Endodermal cell (in vitro differentiated cells): ENCODE measurements around the gene CFAP46. TPM values are rescaled to one million over a fixed set of nuclear protein-coding genes. Genes with fewer than 3 reads are reported as not detected.
A peak's percentile ranks its signal among the peaks of the same experiment; 100 is the strongest.

ENCODE experiments used
- DNase-seq: peaks from one replicate; pipeline ENCODE4 v3.0.0-alpha.2; 2017
- H3K27ac ChIP-seq: 2 replicates; pipeline ENCODE4 v1.5.1; 2013; ENCODE audit warnings: mild to moderate bottlenecking, low read depth, low read length, moderate library complexity
- H3K27me3 ChIP-seq: 2 replicates; pipeline ENCODE4 v1.6.1; 2013; ENCODE audit warnings: mild to moderate bottlenecking, low read length, moderate library complexity; ENCODE audit not compliant: insufficient read depth, control insufficient read depth, poor library complexity, severe bottlenecking
- H3K36me3 ChIP-seq: 2 replicates; pipeline ENCODE4 v1.7.0; 2013; ENCODE audit warnings: mild to moderate bottlenecking, low read length, moderate library complexity; ENCODE audit not compliant: control insufficient read depth, insufficient read depth
- H3K4me1 ChIP-seq: one replicate; pipeline ENCODE4 v1.7.0; 2013; ENCODE audit warnings: low read length; ENCODE audit not compliant: control insufficient read depth, insufficient read depth
- H3K4me3 ChIP-seq: 2 replicates; pipeline ENCODE4 v1.5.1; 2013; ENCODE audit warnings: mild to moderate bottlenecking, low read length, moderate library complexity
- H3K9ac ChIP-seq: 2 replicates; pipeline ENCODE4 v1.6.1; 2013; ENCODE audit warnings: mild to moderate bottlenecking, low read length, moderate library complexity; ENCODE audit not compliant: poor library complexity, severe bottlenecking; ENCODE audit errors: extremely low read depth
- H3K9me3 ChIP-seq: 2 replicates; pipeline ENCODE4 v1.6.1; 2013; ENCODE audit warnings: mild to moderate bottlenecking, low read length, moderate library complexity; ENCODE audit not compliant: control insufficient read depth
- H3K27ac Mint-ChIP-seq: 2 replicates; pipeline ENCODE4 v1.8.0; 2020; ENCODE audit warnings: mixed read lengths
- H3K27me3 Mint-ChIP-seq: 2 replicates; pipeline ENCODE4 v1.8.0; 2021; ENCODE audit warnings: mild to moderate bottlenecking, mixed read lengths; ENCODE audit not compliant: insufficient read depth
- H3K36me3 Mint-ChIP-seq: 2 replicates; pipeline ENCODE4 v1.8.0; 2020; ENCODE audit warnings: low read depth, mixed read lengths
- H3K4me1 Mint-ChIP-seq: 2 replicates; pipeline ENCODE4 v1.8.0; 2020; ENCODE audit warnings: mixed read lengths
- H3K4me3 Mint-ChIP-seq: 2 replicates; pipeline ENCODE4 v1.8.0; 2020; ENCODE audit warnings: mild to moderate bottlenecking, moderate library complexity, mixed read lengths
- H3K9me3 Mint-ChIP-seq: 2 replicates; pipeline ENCODE4 v1.8.0; 2020; ENCODE audit warnings: mild to moderate bottlenecking, mixed read lengths
- CTCF ChIP-seq: fragments of 200-600 bp; sonication (generic); conservative IDR thresholded peaks from 2 replicates; pipeline ENCODE4 v1.5.0; 2021; ENCODE audit warnings: antibody characterized with exemption, mild to moderate bottlenecking
- WGBS, 2 experiments: methylation state at CpG; one replicate each; pipeline versions ENCODE4 v1.1.5 to v1.1.7; 2013; ENCODE audit warnings: missing lambda C conversion rate in 2 of 2, mixed read lengths in 1 of 2; ENCODE audit not compliant: insufficient coverage in 1 of 2, insufficient read length in 1 of 2; 5-methylcytosine and 5-hydroxymethylcytosine counted together
- total RNA-seq, 2 donors: library from RNA; stranded (reverse); fragmentation: NEBNext Ultra II Directional in 1 of 2; extraction: Animal tissue kit (Norgen Biotek cat#: 25700) in 1 of 2; gene quantifications; 2 replicates in 1 of 2; 3 replicates in 1 of 2; pipeline ENCODE4 v1.2.1, GENCODE V29; 2021

CFAP46 gene
- total RNA-seq, 2 donors from 2014 or later, result 9.9 to 10.5 TPM

GRCh38 chr10:132860532-132860931 is 81.8 kb downstream of the CFAP46 start:
- 92 to 95% methylated on average over 13 to 16 of the region's 16 CpGs for WGBS, 2 experiments
- no peaks in the 10 kb centered on the region for H3K4me1 ChIP-seq
- no peak overlapping the region for H3K4me3 Mint-ChIP-seq
- H3K27ac ChIP-seq, result no peak overlapping the region
- TF ChIP-seq CTCF, result peak; percentile 38
- no peaks in the 10 kb centered on the region for H3K36me3 ChIP-seq
- no peak overlapping the region for H3K9ac ChIP-seq
- no peak overlapping the region for H3K4me3 ChIP-seq
- no peaks in the 10 kb centered on the region for H3K27me3 ChIP-seq
- H3K9me3 ChIP-seq, result no peaks in the 10 kb centered on the region
- no peaks in the 10 kb centered on the region for H3K4me1 Mint-ChIP-seq
- H3K27me3 Mint-ChIP-seq, result no peaks in the 10 kb centered on the region
- no peaks in the 10 kb centered on the region for H3K36me3 Mint-ChIP-seq
- DNase-seq, result peak; percentile 53
- peaks cover 2% of the 10 kb centered on the region for H3K9me3 Mint-ChIP-seq
- no peak overlapping the region for H3K27ac Mint-ChIP-seq

- Histone ChIP-seq H3K9ac (no peak overlapping the region), H3K9me3 (no peaks in the 10 kb centered on the region), H3K27ac (no peak overlapping the region), H3K4me1 (no peaks in the 10 kb centered on the region), H3K4me3 (no peak overlapping the region), H3K36me3 (no peaks in the 10 kb centered on the region), H3K27me3 (no peaks in the 10 kb centered on the region)
- no peaks in the 10 kb centered on the region for H3K4me1 Mint-ChIP-seq
- no peak for TF ChIP-seq CTCF
- DNase-seq, result peak; percentile 26
- H3K27me3 Mint-ChIP-seq, result no peaks in the 10 kb centered on the region
- H3K9me3 Mint-ChIP-seq, result peaks cover 2% of the 10 kb centered on the region
- H3K36me3 Mint-ChIP-seq, result no peaks in the 10 kb centered on the region
- no peak overlapping the region for H3K4me3 Mint-ChIP-seq
- H3K27ac Mint-ChIP-seq, result no peak overlapping the region
- WGBS, 2 experiments, result 92 to 93% methylated on average over 25 to 32 of the region's 32 CpGs
Observed at GRCh38 chr10:132859084-132859855, 83.1 kb downstream of the CFAP46 start.

DNA sequence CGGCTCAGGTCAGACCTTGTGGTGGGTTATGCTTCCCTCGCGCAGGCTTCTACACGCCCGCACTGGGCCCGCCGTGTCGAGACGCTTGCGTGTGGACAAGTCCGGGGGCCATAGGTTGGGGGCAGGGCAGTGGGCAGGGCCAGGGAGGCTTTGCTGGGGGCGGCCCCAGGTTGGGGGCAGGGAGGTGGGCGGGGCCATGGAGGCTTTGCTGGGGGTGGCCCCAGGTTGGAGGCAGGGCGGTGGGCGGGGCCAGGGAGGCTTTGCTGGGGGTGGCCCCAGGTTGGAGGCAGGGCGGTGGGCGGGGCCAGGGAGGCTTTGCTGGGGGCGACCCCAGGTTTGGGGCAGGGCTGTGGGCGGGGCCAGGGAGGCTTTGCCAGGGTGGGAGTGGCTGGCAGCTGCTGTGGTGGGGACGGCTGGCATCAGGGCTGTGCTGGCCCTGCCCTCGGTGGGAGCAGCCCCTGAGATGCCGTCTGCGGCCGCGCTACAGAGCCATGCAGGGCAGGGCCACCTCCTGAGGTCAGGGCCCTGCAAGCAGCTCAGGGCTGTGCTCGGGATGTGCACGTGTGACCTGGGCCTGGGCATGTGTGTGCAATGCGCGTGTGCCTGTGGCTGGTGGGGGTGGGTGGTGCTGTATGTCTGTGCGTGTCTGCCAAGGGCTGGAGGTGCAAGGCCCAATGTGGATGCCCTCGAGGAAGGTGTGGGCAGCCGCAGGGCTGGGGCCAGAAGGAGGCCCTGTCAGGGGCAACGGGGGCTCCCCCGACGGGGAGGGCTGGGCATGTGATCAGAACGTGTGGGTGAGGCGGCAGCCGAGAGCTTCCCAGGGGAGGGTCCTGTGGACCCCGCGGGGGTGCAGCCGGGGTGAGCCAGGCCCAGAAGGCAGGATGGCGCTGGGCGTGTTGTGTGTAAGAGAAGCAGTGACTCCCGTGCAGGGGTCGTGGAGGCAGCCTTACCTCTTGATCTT is 84.0 kb downstream of the CFAP46 start:
- no peak for TF ChIP-seq CTCF
- H3K4me3 Mint-ChIP-seq, result no peak overlapping the region
- Histone ChIP-seq H3K9me3 (no peaks in the 10 kb centered on the region), H3K4me1 (no peaks in the 10 kb centered on the region), H3K27me3 (no peaks in the 10 kb centered on the region), H3K9ac (no peak overlapping the region), H3K36me3 (no peaks in the 10 kb centered on the region), H3K27ac (no peak overlapping the region), H3K4me3 (no peak overlapping the region)
- no peaks in the 10 kb centered on the region for H3K4me1 Mint-ChIP-seq
- WGBS, 2 experiments, result 92 to 94% methylated on average over 17 to 44 of the region's 45 CpGs
- no peaks in the 10 kb centered on the region for H3K36me3 Mint-ChIP-seq
- H3K27me3 Mint-ChIP-seq, result no peaks in the 10 kb centered on the region
- no peak overlapping the region for H3K27ac Mint-ChIP-seq
- peaks cover 2% of the 10 kb centered on the region for H3K9me3 Mint-ChIP-seq
- DNase-seq, result peak; percentile 51
